SU-DHL-6 (cell line): ENCODE data around the gene MAT2A.

ENCODE experiments used
- EZH2phosphoT487 ChIP-seq: fragments of 200-600 bp; sonication (generic), shearing (Covaris generic); conservative IDR thresholded peaks from 2 replicates; pipeline ENCODE4 v1.6.1; 2018; ENCODE audit warnings: mild to moderate bottlenecking, antibody characterized with exemption, low read length, moderate library complexity, mixed read lengths
- TF ChIP-seq, protein P1 (sequence below): fragments of 200-600 bp; sonication (generic); IDR thresholded peaks from one replicate; pipeline ENCODE4 v1.5.1; 2017; ENCODE audit warnings: antibody characterized with exemption, mild to moderate bottlenecking, low read length, moderate library complexity; ENCODE audit not compliant: insufficient read depth, poor library complexity, severe bottlenecking

GRCh38 chr2:85537600-85538506 lies 1.1 kb upstream of the MAT2A start:
- TF ChIP-seq, protein P1, sequence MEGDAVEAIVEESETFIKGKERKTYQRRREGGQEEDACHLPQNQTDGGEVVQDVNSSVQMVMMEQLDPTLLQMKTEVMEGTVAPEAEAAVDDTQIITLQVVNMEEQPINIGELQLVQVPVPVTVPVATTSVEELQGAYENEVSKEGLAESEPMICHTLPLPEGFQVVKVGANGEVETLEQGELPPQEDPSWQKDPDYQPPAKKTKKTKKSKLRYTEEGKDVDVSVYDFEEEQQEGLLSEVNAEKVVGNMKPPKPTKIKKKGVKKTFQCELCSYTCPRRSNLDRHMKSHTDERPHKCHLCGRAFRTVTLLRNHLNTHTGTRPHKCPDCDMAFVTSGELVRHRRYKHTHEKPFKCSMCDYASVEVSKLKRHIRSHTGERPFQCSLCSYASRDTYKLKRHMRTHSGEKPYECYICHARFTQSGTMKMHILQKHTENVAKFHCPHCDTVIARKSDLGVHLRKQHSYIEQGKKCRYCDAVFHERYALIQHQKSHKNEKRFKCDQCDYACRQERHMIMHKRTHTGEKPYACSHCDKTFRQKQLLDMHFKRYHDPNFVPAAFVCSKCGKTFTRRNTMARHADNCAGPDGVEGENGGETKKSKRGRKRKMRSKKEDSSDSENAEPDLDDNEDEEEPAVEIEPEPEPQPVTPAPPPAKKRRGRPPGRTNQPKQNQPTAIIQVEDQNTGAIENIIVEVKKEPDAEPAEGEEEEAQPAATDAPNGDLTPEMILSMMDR = no peak
- no peak for TF ChIP-seq EZH2phosphoT487
